Activated B cell treated with CpG ODN at 0.5 μM for 24 hours (primary cell): Measurements from ENCODE around the gene CCDC47. TPM values are rescaled to one million over a fixed set of nuclear protein-coding genes. Genes with fewer than 3 reads are reported as not detected.

Experiments
- ATAC-seq: fragments of 200-7000 bp; cut with Tn5 transposase; one replicate; pipeline ENCODE4 v1.10.0; 2021; ENCODE audit warnings: low read depth, mild to moderate bottlenecking, moderate library complexity
- CTCF ChIA-PET: fragments of 350-600 bp; sonication (Branson Sonifier 250); formaldehyde crosslinking; loops from one replicate; lab custom pipeline; 2021; ENCODE audit warnings: antibody characterized with exemption; lab: Charles Lee
- POLR2A ChIA-PET: fragments of 350-600 bp; sonication (Branson Sonifier 250); formaldehyde crosslinking; loops from one replicate; lab custom pipeline; 2021; ENCODE audit warnings: antibody characterized with exemption; lab: Charles Lee
- DNase-seq: peaks from one replicate; pipeline ENCODE4 v3.0.0; 2022
- H3K27ac Mint-ChIP-seq: one replicate; pipeline ENCODE4 v1.8.0; 2020; ENCODE audit warnings: mixed read lengths
- H3K27me3 Mint-ChIP-seq: one replicate; pipeline ENCODE4 v1.8.0; 2021; ENCODE audit warnings: mixed read lengths
- H3K36me3 Mint-ChIP-seq: one replicate; pipeline ENCODE4 v1.8.0; 2021; ENCODE audit warnings: low read depth, mixed read lengths
- H3K4me1 Mint-ChIP-seq: one replicate; pipeline ENCODE4 v1.8.0; 2021; ENCODE audit warnings: mixed read lengths
- H3K4me3 Mint-ChIP-seq: one replicate; pipeline ENCODE4 v1.8.0; 2020; ENCODE audit warnings: mild to moderate bottlenecking, mixed read lengths
- H3K9me3 Mint-ChIP-seq: one replicate; pipeline ENCODE4 v1.8.0; 2020; ENCODE audit warnings: mixed read lengths
- CTCF ChIP-seq: fragments of 200-600 bp; IDR thresholded peaks from one replicate; pipeline ENCODE4 v1.8.0; 2022; ENCODE audit warnings: antibody characterized with exemption, mild to moderate bottlenecking
- intact Hi-C: fragments of 100-400 bp; cut with micrococcal nuclease; formaldehyde crosslinking; loops from one replicate; pipeline ENCODE4 v1.15.1; 2024
- total RNA-seq: library from RNA; stranded (reverse); gene quantifications from 2 replicates; pipeline ENCODE4 v1.2.3, GENCODE V29; 2022

Gene CCDC47
- total RNA-seq, 1 donor from 2014 or later = 47.6 TPM

DNA sequence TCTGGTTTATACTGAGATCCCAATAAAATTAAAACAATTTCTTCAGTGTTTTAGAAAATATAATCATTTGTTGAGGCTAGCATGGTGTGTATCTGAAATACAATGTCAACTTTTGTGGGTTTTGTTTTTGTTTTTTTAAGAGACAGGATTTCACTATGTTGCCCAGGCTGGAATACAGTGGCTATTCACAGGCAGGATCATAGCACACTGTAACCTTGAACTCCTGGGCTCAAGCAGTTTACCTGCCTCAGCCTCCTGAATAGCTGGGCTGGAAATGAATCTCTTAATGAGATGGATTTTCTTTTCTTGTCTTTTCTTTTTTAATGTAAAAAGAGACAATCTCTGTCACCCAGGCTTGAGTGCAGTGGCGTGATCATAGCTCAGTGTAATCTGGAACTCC is 12.7 kb upstream of the CCDC47 start:
- intact Hi-C loops = no loop called here
- DNase-seq (no peak), ATAC-seq (no peak)
- Mint-ChIP-seq H3K36me3 (peaks cover 66% of the 10 kb centered on the region), H3K9me3 (no peaks in the 10 kb centered on the region), H3K27ac (no peak overlapping the region), H3K4me3 (no peak overlapping the region), H3K27me3 (no peaks in the 10 kb centered on the region), H3K4me1 (peaks cover 24% of the 10 kb centered on the region)
- no peak for TF ChIP-seq CTCF
- ChIA-PET POLR2A (interaction anchor here (0.9 to 1.6 kb wide), 2 partner anchors 13 to 88 kb away, joined by 4 to 5 read pairs; partner anchors contain the start of genes CCDC47 and DDX42), CTCF (no interaction called here)

DNA sequence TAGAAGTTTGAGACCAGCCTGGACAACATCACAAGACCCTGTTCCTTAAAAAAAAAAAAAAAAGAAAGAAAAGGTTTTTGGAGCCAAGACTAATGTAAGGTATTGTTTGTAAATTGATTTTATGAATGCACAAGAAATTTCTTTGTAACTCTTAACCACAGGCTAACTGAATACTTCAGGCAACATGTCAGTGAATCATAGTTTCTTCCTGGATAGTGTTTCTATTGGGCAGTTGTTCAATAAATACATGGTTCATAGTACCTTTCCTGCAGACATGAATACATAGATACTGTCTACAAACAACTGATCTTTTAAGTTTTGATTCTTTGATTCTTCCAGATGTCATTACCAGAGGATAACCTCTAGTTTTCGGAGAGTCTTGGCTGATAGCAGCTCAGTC is 12.2 kb upstream of the CCDC47 start:
- no peak for TF ChIP-seq CTCF
- Mint-ChIP-seq H3K36me3 (peaks cover 69% of the 10 kb centered on the region), H3K27ac (no peak overlapping the region), H3K9me3 (no peaks in the 10 kb centered on the region), H3K4me3 (no peak overlapping the region), H3K27me3 (no peaks in the 10 kb centered on the region), H3K4me1 (peaks cover 29% of the 10 kb centered on the region)
- intact Hi-C loops = no loop called here
- ATAC-seq = no peak
- DNase-seq = no peak
- ChIA-PET CTCF (no interaction called here), POLR2A (interaction anchor here (1.6 kb wide), 1 partner anchor 12 kb away, joined by 5 read pairs; the partner anchor contains the start of genes CCDC47 and DDX42)

GRCh38 chr17:63783522-63783921 is 10.1 kb upstream of the CCDC47 start:
- Mint-ChIP-seq H3K4me3 (no peak overlapping the region), H3K9me3 (no peaks in the 10 kb centered on the region), H3K27me3 (no peaks in the 10 kb centered on the region), H3K4me1 (peaks cover 38% of the 10 kb centered on the region), H3K36me3 (peaks cover 72% of the 10 kb centered on the region), H3K27ac (no peak overlapping the region)
- no peak for DNase-seq
- intact Hi-C loops = no loop called here
- ATAC-seq = no peak
- TF ChIP-seq CTCF = no peak
- POLR2A ChIA-PET = interaction anchor here (1.3 kb wide), 1 partner anchor 10 kb away, joined by 5 read pairs; the partner anchor contains the start of genes CCDC47 and DDX42
- CTCF ChIA-PET = interaction anchor here (1.2 kb wide), 1 partner anchor 9 kb away, joined by 3 read pairs; the partner anchor contains the start of gene DDX42

- intact Hi-C loops = no loop called here
- no peak for TF ChIP-seq CTCF
- no peak for DNase-seq
- no peak overlapping the region for H3K27ac Mint-ChIP-seq
- H3K9me3 Mint-ChIP-seq = no peaks in the 10 kb centered on the region
- ChIA-PET CTCF (no interaction called here), POLR2A (interaction anchor here (0.6 kb wide), 2 partner anchors 38 to 47 kb away, joined by 3 read pairs; partner anchors contain the start of genes FTSJ3 and PSMC5)
- no peak for ATAC-seq
- no peaks in the 10 kb centered on the region for H3K27me3 Mint-ChIP-seq
- H3K36me3 Mint-ChIP-seq = peaks cover 76% of the 10 kb centered on the region
- H3K4me3 Mint-ChIP-seq = no peak overlapping the region
- H3K4me1 Mint-ChIP-seq = peaks cover 55% of the 10 kb centered on the region
Observed at GRCh38 chr17:63780928-63781327, 7.5 kb upstream of the CCDC47 start.

- TF ChIP-seq CTCF = no peak
- no peak for DNase-seq
- Mint-ChIP-seq H3K27ac (no peak overlapping the region), H3K27me3 (no peaks in the 10 kb centered on the region), H3K36me3 (peaks cover 73% of the 10 kb centered on the region), H3K9me3 (no peaks in the 10 kb centered on the region), H3K4me3 (no peak overlapping the region), H3K4me1 (peaks cover 57% of the 10 kb centered on the region)
- CTCF ChIA-PET = no interaction called here
- intact Hi-C loops = no loop called here
- ATAC-seq = no peak
- POLR2A ChIA-PET = interaction anchor here (0.6 to 0.7 kb wide), 3 partner anchors 38 to 82 kb away, joined by 3 to 4 read pairs (median 3); partner anchors contain the start of genes FTSJ3 and PSMC5
Observed at GRCh38 chr17:63780507-63780906, 7.1 kb upstream of the CCDC47 start.
